Measurements from ENCODE around the gene NLRP7. TPM values are rescaled to one million over a fixed set of nuclear protein-coding genes. Genes with fewer than 3 reads are reported as not detected.

NLRP7 gene
- total and polyA plus RNA-seq, 4 experiments from 2014 or later, result not detected

GRCh38 chr19:54893406-54893805 lies 53.9 kb downstream of the NLRP7 start:
- H3K27ac ChIP-seq (ENCODE audit: low read depth, low read length), result no peak overlapping the region
- no peak overlapping the region for H3K4me3 ChIP-seq (ENCODE audit: low read length in 2 of 2)
- no peak overlapping the region for H3K4me3 Mint-ChIP-seq
- H3K36me3 ChIP-seq (ENCODE audit: insufficient read depth, low read length), result no peaks in the 10 kb centered on the region
- no peaks in the 10 kb centered on the region for H3K36me3 Mint-ChIP-seq
- POLR2A ChIA-PET (ENCODE audit: partially characterized antibody), result no interaction called here
- peaks cover 5 to 21% of the 10 kb centered on the region in 2 donors for H3K27me3 Mint-ChIP-seq
- H3K9me3 ChIP-seq (ENCODE audit: control insufficient read depth in 1 of 2, low read length in 2 of 2), result no peaks in the 10 kb centered on the region
- H3K9me3 Mint-ChIP-seq, result peaks cover 0 to 6% (median 0%) of the 10 kb centered on the region in 8 donors
- H3K27ac Mint-ChIP-seq, result no peak overlapping the region
- DNase-seq, result no peak
- H3K4me1 ChIP-seq (ENCODE audit: insufficient read depth, low read length), result no peaks in the 10 kb centered on the region
- H3K27me3 ChIP-seq (ENCODE audit: insufficient read depth, low read length), result no peaks in the 10 kb centered on the region
- CTCF ChIA-PET (ENCODE audit: partially characterized antibody), result no interaction called here
- intact Hi-C loops (cut with micrococcal nuclease), result no loop called here
- H3K4me1 Mint-ChIP-seq, result no peaks in the 10 kb centered on the region

GRCh38 chr19:54889566-54889965 lies 57.8 kb downstream of the NLRP7 start:
- H3K36me3 Mint-ChIP-seq, result no peaks in the 10 kb centered on the region
- Histone ChIP-seq H3K27ac (ENCODE audit: low read depth, low read length) (no peak overlapping the region), H3K27me3 (ENCODE audit: insufficient read depth, low read length) (no peaks in the 10 kb centered on the region), H3K4me1 (ENCODE audit: insufficient read depth, low read length) (no peaks in the 10 kb centered on the region), H3K36me3 (ENCODE audit: insufficient read depth, low read length) (no peaks in the 10 kb centered on the region), H3K4me3 (ENCODE audit: low read length in 2 of 2) (no peak overlapping the region), H3K9me3 (ENCODE audit: control insufficient read depth in 1 of 2, low read length in 2 of 2) (no peaks in the 10 kb centered on the region)
- peak overlapping the region in 1 of 8 donors; percentile 1 for H3K4me3 Mint-ChIP-seq
- H3K4me1 Mint-ChIP-seq, result no peaks in the 10 kb centered on the region
- POLR2A ChIA-PET (ENCODE audit: partially characterized antibody), result no interaction called here
- DNase-seq, result no peak
- CTCF ChIA-PET (ENCODE audit: partially characterized antibody), result no interaction called here
- intact Hi-C loops (cut with micrococcal nuclease), result no loop called here
- H3K9me3 Mint-ChIP-seq, result peaks cover 0 to 2% (median 0%) of the 10 kb centered on the region in 8 donors
- H3K27ac Mint-ChIP-seq, result no peak overlapping the region
- H3K27me3 Mint-ChIP-seq, result peaks cover 4 to 9% of the 10 kb centered on the region in 2 donors

- CTCF ChIA-PET (ENCODE audit: partially characterized antibody), result no interaction called here
- intact Hi-C loops (cut with micrococcal nuclease), result no loop called here
These were observed 59.1 kb downstream of the NLRP7 start for GRCh38 chr19:54888239-54888638.

GRCh38 chr19:54883228-54883627 lies 64.1 kb downstream of the NLRP7 start:
- DNase-seq, result no peak
- Mint-ChIP-seq H3K36me3 (no peaks in the 10 kb centered on the region), H3K4me3 (no peak overlapping the region), H3K27ac (no peak overlapping the region), H3K27me3 (peaks cover 11 to 24% of the 10 kb centered on the region in 2 donors), H3K9me3 (peaks cover 0 to 9% (median 0%) of the 10 kb centered on the region in 8 donors), H3K4me1 (no peaks in the 10 kb centered on the region)
- intact Hi-C loops (cut with micrococcal nuclease), result no loop called here
- no peaks in the 10 kb centered on the region for H3K27me3 ChIP-seq (ENCODE audit: insufficient read depth, low read length)
- no peaks in the 10 kb centered on the region for H3K4me1 ChIP-seq (ENCODE audit: insufficient read depth, low read length)
- H3K4me3 ChIP-seq (ENCODE audit: low read length in 2 of 2), result no peak overlapping the region
- no peaks in the 10 kb centered on the region for H3K9me3 ChIP-seq (ENCODE audit: control insufficient read depth in 1 of 2, low read length in 2 of 2)
- no peak overlapping the region for H3K27ac ChIP-seq (ENCODE audit: low read depth, low read length)
- CTCF ChIA-PET (ENCODE audit: partially characterized antibody), result no interaction called here
- POLR2A ChIA-PET (ENCODE audit: partially characterized antibody), result no interaction called here
- H3K36me3 ChIP-seq (ENCODE audit: insufficient read depth, low read length), result no peaks in the 10 kb centered on the region

More at GRCh38 chr19:54888239-54888638, 59.1 kb downstream of the NLRP7 start:
- Mint-ChIP-seq H3K27me3 (peaks cover 3 to 7% of the 10 kb centered on the region in 2 donors), H3K27ac (no peak overlapping the region), H3K36me3 (no peaks in the 10 kb centered on the region), H3K9me3 (no peaks in the 10 kb centered on the region), H3K4me1 (no peaks in the 10 kb centered on the region), H3K4me3 (no peak overlapping the region)
- H3K27me3 ChIP-seq (ENCODE audit: insufficient read depth, low read length), result no peaks in the 10 kb centered on the region
- no peaks in the 10 kb centered on the region for H3K9me3 ChIP-seq (ENCODE audit: control insufficient read depth in 1 of 2, low read length in 2 of 2)
- H3K4me3 ChIP-seq (ENCODE audit: low read length in 2 of 2), result no peak overlapping the region
- H3K36me3 ChIP-seq (ENCODE audit: insufficient read depth, low read length), result no peaks in the 10 kb centered on the region
- no peak for DNase-seq
- H3K27ac ChIP-seq (ENCODE audit: low read depth, low read length), result no peak overlapping the region
- POLR2A ChIA-PET (ENCODE audit: partially characterized antibody), result no interaction called here
- H3K4me1 ChIP-seq (ENCODE audit: insufficient read depth, low read length), result no peaks in the 10 kb centered on the region

GRCh38 chr19:54882758-54883157 lies 64.6 kb downstream of the NLRP7 start:
- no peaks in the 10 kb centered on the region for H3K27me3 ChIP-seq (ENCODE audit: insufficient read depth, low read length)
- intact Hi-C loops (cut with micrococcal nuclease), result no loop called here
- Mint-ChIP-seq H3K27ac (no peak overlapping the region), H3K4me1 (no peaks in the 10 kb centered on the region), H3K4me3 (no peak overlapping the region), H3K9me3 (peaks cover 0 to 9% (median 0%) of the 10 kb centered on the region in 8 donors), H3K36me3 (no peaks in the 10 kb centered on the region), H3K27me3 (peaks cover 11 to 27% of the 10 kb centered on the region in 2 donors)
- no peaks in the 10 kb centered on the region for H3K36me3 ChIP-seq (ENCODE audit: insufficient read depth, low read length)
- no peak overlapping the region for H3K27ac ChIP-seq (ENCODE audit: low read depth, low read length)
- DNase-seq, result no peak
- ChIA-PET POLR2A (ENCODE audit: partially characterized antibody) (no interaction called here), CTCF (ENCODE audit: partially characterized antibody) (no interaction called here)
- H3K9me3 ChIP-seq (ENCODE audit: control insufficient read depth in 1 of 2, low read length in 2 of 2), result no peaks in the 10 kb centered on the region
- no peak overlapping the region for H3K4me3 ChIP-seq (ENCODE audit: low read length in 2 of 2)
- H3K4me1 ChIP-seq (ENCODE audit: insufficient read depth, low read length), result no peaks in the 10 kb centered on the region

- Mint-ChIP-seq H3K36me3 (no peaks in the 10 kb centered on the region), H3K4me3 (no peak overlapping the region), H3K9me3 (peaks cover 0 to 9% (median 0%) of the 10 kb centered on the region in 8 donors), H3K4me1 (no peaks in the 10 kb centered on the region), H3K27me3 (peaks cover 11 to 29% of the 10 kb centered on the region in 2 donors), H3K27ac (no peak overlapping the region)
- Histone ChIP-seq H3K4me1 (ENCODE audit: insufficient read depth, low read length) (no peaks in the 10 kb centered on the region), H3K4me3 (ENCODE audit: low read length in 2 of 2) (no peak overlapping the region), H3K9me3 (ENCODE audit: control insufficient read depth in 1 of 2, low read length in 2 of 2) (no peaks in the 10 kb centered on the region), H3K36me3 (ENCODE audit: insufficient read depth, low read length) (no peaks in the 10 kb centered on the region), H3K27me3 (ENCODE audit: insufficient read depth, low read length) (no peaks in the 10 kb centered on the region), H3K27ac (ENCODE audit: low read depth, low read length) (no peak overlapping the region)
- intact Hi-C loops (cut with micrococcal nuclease), result no loop called here
- CTCF ChIA-PET (ENCODE audit: partially characterized antibody), result no interaction called here
- POLR2A ChIA-PET (ENCODE audit: partially characterized antibody), result no interaction called here
- no peak for DNase-seq
These were observed 65.4 kb downstream of the NLRP7 start for GRCh38 chr19:54881884-54882283.

- H3K4me3 ChIP-seq (ENCODE audit: low read length in 2 of 2), result no peak overlapping the region
- DNase-seq, result no peak
- ChIA-PET CTCF (ENCODE audit: partially characterized antibody) (no interaction called here), POLR2A (ENCODE audit: partially characterized antibody) (no interaction called here)
- Mint-ChIP-seq H3K4me3 (no peak overlapping the region), H3K27ac (no peak overlapping the region), H3K36me3 (no peaks in the 10 kb centered on the region), H3K9me3 (peaks cover 0 to 10% (median under 1%) of the 10 kb centered on the region in 8 donors), H3K4me1 (peaks cover 0 to 4% (median 0%) of the 10 kb centered on the region in 4 donors), H3K27me3 (peaks cover 8 to 23% of the 10 kb centered on the region in 2 donors)
- no peaks in the 10 kb centered on the region for H3K27me3 ChIP-seq (ENCODE audit: insufficient read depth, low read length)
- no peak overlapping the region for H3K27ac ChIP-seq (ENCODE audit: low read depth, low read length)
- H3K36me3 ChIP-seq (ENCODE audit: insufficient read depth, low read length), result no peaks in the 10 kb centered on the region
- H3K4me1 ChIP-seq (ENCODE audit: insufficient read depth, low read length), result no peaks in the 10 kb centered on the region
- H3K9me3 ChIP-seq (ENCODE audit: control insufficient read depth in 1 of 2, low read length in 2 of 2), result no peaks in the 10 kb centered on the region
- intact Hi-C loops (cut with micrococcal nuclease), result no loop called here
These were observed 69.9 kb downstream of the NLRP7 start for GRCh38 chr19:54877471-54877870.

- intact Hi-C loops (cut with micrococcal nuclease), result no loop called here
- H3K9me3 ChIP-seq (ENCODE audit: control insufficient read depth in 1 of 2, low read length in 2 of 2), result no peaks in the 10 kb centered on the region
- no peak overlapping the region for H3K4me3 ChIP-seq (ENCODE audit: low read length in 2 of 2)
- ChIA-PET POLR2A (ENCODE audit: partially characterized antibody) (no interaction called here), CTCF (ENCODE audit: partially characterized antibody) (no interaction called here)
- Mint-ChIP-seq H3K4me1 (peaks cover 0 to 4% (median 0%) of the 10 kb centered on the region in 4 donors), H3K9me3 (peaks cover 0 to 13% (median 2%) of the 10 kb centered on the region in 8 donors), H3K27ac (no peak overlapping the region), H3K4me3 (no peak overlapping the region), H3K27me3 (peaks cover 11 to 19% of the 10 kb centered on the region in 2 donors), H3K36me3 (no peaks in the 10 kb centered on the region)
- no peak for DNase-seq
- no peaks in the 10 kb centered on the region for H3K36me3 ChIP-seq (ENCODE audit: insufficient read depth, low read length)
- H3K27ac ChIP-seq (ENCODE audit: low read depth, low read length), result no peak overlapping the region
- no peaks in the 10 kb centered on the region for H3K4me1 ChIP-seq (ENCODE audit: insufficient read depth, low read length)
- H3K27me3 ChIP-seq (ENCODE audit: insufficient read depth, low read length), result no peaks in the 10 kb centered on the region
These were observed 71.8 kb downstream of the NLRP7 start for GRCh38 chr19:54875506-54875905.

Measured in CD4-positive, alpha-beta memory T cell (primary cell).